H1 (cell line): ENCODE measurements around the gene CIRBP. TPM values are rescaled to one million over a fixed set of nuclear protein-coding genes. Genes with fewer than 3 reads are reported as not detected.

ENCODE experiments used
- CTCF ChIA-PET: fragments of 300-600 bp; sonication (Branson Sonifier 250); formaldehyde crosslinking; loops from one replicate; lab custom pipeline; 2021; ENCODE audit not compliant: partially characterized antibody; lab: Charles Lee
- POLR2A ChIA-PET: fragments of 300-600 bp; sonication (Branson Sonifier 250); formaldehyde crosslinking; loops from one replicate; lab custom pipeline; 2021; ENCODE audit warnings: inconsistent platforms; ENCODE audit not compliant: partially characterized antibody; lab: Charles Lee
- DNase-seq, 2 experiments: peaks; one replicate each; pipeline versions ENCODE4 v3.0.0 to v3.0.0-alpha.2; 2010 to 2022; ENCODE audit warnings: low spot score in 2 of 2, low read depth in 1 of 2, mixed read lengths in 1 of 2
- FAIRE-seq: peaks from 2 replicates; lab custom pipeline; 2011; peaks lifted over from hg19 to GRCh38; lab: Jason Lieb, UNC
- H2AFZ ChIP-seq: 2 replicates; pipeline ENCODE4 v1.8.1; 2012; ENCODE audit warnings: low read length, inconsistent platforms
- H2AK5ac ChIP-seq: 2 replicates; pipeline ENCODE4 v1.6.1; 2013; ENCODE audit warnings: low read depth, low read length
- H2BK120ac ChIP-seq: replicated peaks from 2 replicates; pipeline ENCODE3; 2013; ENCODE audit warnings: low read depth, low read length, inconsistent platforms
- H2BK12ac ChIP-seq: 2 replicates; pipeline ENCODE4 v1.6.1; 2013; ENCODE audit warnings: low read depth, low read length
- H2BK15ac ChIP-seq: 2 replicates; pipeline ENCODE4 v1.6.1; 2013; ENCODE audit warnings: low read length
- H2BK20ac ChIP-seq: 2 replicates; pipeline ENCODE4 v1.6.1; 2013; ENCODE audit warnings: low read length
- H2BK5ac ChIP-seq: 2 replicates; pipeline ENCODE4 v1.6.1; 2013; ENCODE audit warnings: low read depth, low read length
- H3K14ac ChIP-seq: 2 replicates; pipeline ENCODE4 v1.6.1; 2013; ENCODE audit warnings: inconsistent platforms; ENCODE audit not compliant: insufficient read length
- H3K18ac ChIP-seq: 2 replicates; pipeline ENCODE4 v1.6.1; 2013; ENCODE audit warnings: low read length; ENCODE audit errors: extremely low read depth
- H3K23ac ChIP-seq: 2 replicates; pipeline ENCODE4 v1.6.1; 2013; ENCODE audit warnings: inconsistent platforms; ENCODE audit not compliant: insufficient read length
- H3K23me2 ChIP-seq: 2 replicates; pipeline ENCODE4 v1.6.1; 2013; ENCODE audit warnings: low read depth, low read length
- H3K27ac ChIP-seq: 2 replicates; pipeline ENCODE4 v1.6.1; 2011; ENCODE audit warnings: low read depth, low read length, inconsistent platforms
- H3K27me3 ChIP-seq, 4 experiments: replicated peaks in 1 of 4; 1 replicate in 1 of 4; 2 replicates in 3 of 4; pipeline versions ENCODE4 v1.6.1 to v1.8.1; 2011 to 2013; ENCODE audit warnings: low read length in 3 of 4, mild to moderate bottlenecking in 3 of 4, inconsistent platforms in 2 of 4, mixed read lengths in 2 of 4, moderate library complexity in 1 of 4; ENCODE audit not compliant: control insufficient read depth in 3 of 4, insufficient read depth in 3 of 4; ENCODE audit errors: extremely low read depth in 1 of 4
- H3K36me3 ChIP-seq, 4 experiments: 2 replicates each; pipeline versions ENCODE4 v1.6.1 to v1.8.1; 2011 to 2013; ENCODE audit warnings: mild to moderate bottlenecking in 4 of 4, low read length in 3 of 4, moderate library complexity in 2 of 4, control low read depth in 1 of 4, inconsistent platforms in 1 of 4; ENCODE audit not compliant: insufficient read depth in 4 of 4, control insufficient read depth in 2 of 4
- H3K4ac ChIP-seq: replicated peaks from 2 replicates; pipeline ENCODE3; 2013; ENCODE audit warnings: low read length, low read depth, mixed read lengths, inconsistent platforms; ENCODE audit not compliant: insufficient read length
- H3K4me1 ChIP-seq, 4 experiments: replicated peaks in 1 of 4; 1 replicate in 1 of 4; 2 replicates in 3 of 4; pipeline versions ENCODE4 v1.6.1 to v1.8.1; 2011 to 2013; ENCODE audit warnings: low read length in 3 of 4, inconsistent platforms in 2 of 4, mixed read lengths in 1 of 4; ENCODE audit not compliant: insufficient read depth in 4 of 4, control insufficient read depth in 3 of 4
- H3K4me2 ChIP-seq, 2 experiments: 2 replicates each; pipeline versions ENCODE4 v1.6.1 to v1.8.1; 2011 to 2013; ENCODE audit warnings: low read depth in 2 of 2, low read length in 2 of 2, control low read depth in 1 of 2, inconsistent platforms in 1 of 2, mild to moderate bottlenecking in 1 of 2; ENCODE audit not compliant: insufficient read depth in 1 of 2
- H3K4me3 ChIP-seq, 4 experiments: fragments of 200-600, 300-600 bp in 1 of 4; sonication (generic), shearing (Covaris generic), sonication (Bioruptor Twin) in 1 of 4; 2 replicates each; pipeline versions ENCODE4 v1.5.1 to v1.8.1; 2011 to 2016; ENCODE audit warnings: low read length in 4 of 4, low read depth in 3 of 4, control low read depth in 2 of 4, inconsistent platforms in 2 of 4, mild to moderate bottlenecking in 2 of 4, mixed read lengths in 1 of 4, moderate library complexity in 1 of 4; ENCODE audit not compliant: insufficient read depth in 2 of 4; ENCODE audit errors: extremely low read depth in 1 of 4
- H3K56ac ChIP-seq: replicated peaks from 2 replicates; pipeline ENCODE3; 2013; ENCODE audit warnings: low read depth, mild to moderate bottlenecking, mixed read lengths, low read length, inconsistent platforms; ENCODE audit not compliant: insufficient read length
- H3K79me1 ChIP-seq: 2 replicates; pipeline ENCODE4 v1.6.1; 2013; ENCODE audit warnings: low read depth, low read length, control low read depth
- H3K79me2 ChIP-seq, 2 experiments: 2 replicates each; pipeline versions ENCODE4 v1.6.1 to v1.8.1; 2012 to 2013; ENCODE audit warnings: low read length in 2 of 2, mild to moderate bottlenecking in 2 of 2, inconsistent platforms in 1 of 2; ENCODE audit not compliant: insufficient read depth in 2 of 2, control insufficient read depth in 1 of 2
- H3K9ac ChIP-seq, 4 experiments: replicated peaks in 1 of 4; 1 replicate in 1 of 4; 2 replicates in 3 of 4; pipeline versions ENCODE4 v1.6.1 to v1.8.1; 2011 to 2013; ENCODE audit warnings: low read depth in 3 of 4, low read length in 3 of 4, control low read depth in 2 of 4, mild to moderate bottlenecking in 2 of 4, moderate library complexity in 2 of 4, inconsistent platforms in 1 of 4; ENCODE audit errors: extremely low read depth in 1 of 4
- H3K9me3 ChIP-seq, 2 experiments: 2 replicates each; pipeline versions ENCODE4 v1.6.1 to v1.8.1; 2012 to 2013; ENCODE audit warnings: mild to moderate bottlenecking in 2 of 2, moderate library complexity in 2 of 2, control low read depth in 1 of 2, inconsistent platforms in 1 of 2, low read depth in 1 of 2, low read length in 1 of 2, mixed read lengths in 1 of 2; ENCODE audit not compliant: insufficient read depth in 2 of 2
- H4K20me1 ChIP-seq, 2 experiments: replicated peaks in 1 of 2; 2 replicates each; pipeline versions ENCODE3 to v1.8.1; 2011 to 2013; ENCODE audit warnings: inconsistent platforms in 2 of 2, low read length in 2 of 2, mild to moderate bottlenecking in 1 of 2; ENCODE audit not compliant: insufficient read depth in 2 of 2, control insufficient read depth in 1 of 2
- H4K5ac ChIP-seq: 2 replicates; pipeline ENCODE4 v1.6.1; 2013; ENCODE audit warnings: low read length, low read depth, mixed read lengths, inconsistent platforms; ENCODE audit not compliant: insufficient read length
- H4K8ac ChIP-seq: 2 replicates; pipeline ENCODE4 v1.8.0; 2013; ENCODE audit warnings: mild to moderate bottlenecking, moderate library complexity, low read length, inconsistent platforms; ENCODE audit not compliant: insufficient read depth; ENCODE audit errors: extremely low read depth
- H4K91ac ChIP-seq: replicated peaks from 2 replicates; pipeline ENCODE3; 2013; ENCODE audit warnings: low read length, mixed read lengths, inconsistent platforms; ENCODE audit not compliant: insufficient read length
- EGR1 ChIP-seq: IDR thresholded peaks from 2 replicates; pipeline ENCODE4 v1.6.1; 2011; ENCODE audit warnings: low read depth, low read length, borderline replicate concordance
- GABPA ChIP-seq: IDR thresholded peaks from 2 replicates; pipeline ENCODE4 v1.6.1; 2011; ENCODE audit warnings: mild to moderate bottlenecking, low read length, moderate library complexity, borderline replicate concordance; ENCODE audit not compliant: insufficient read depth
- KDM5A ChIP-seq: fragments of 200-600 bp; IDR thresholded peaks from 2 replicates; pipeline ENCODE4 v1.7.1; 2012; ENCODE audit warnings: mild to moderate bottlenecking, low read length, inconsistent platforms, mixed read lengths
- WGBS, 2 experiments: shearing (Covaris generic) in 1 of 2; methylation state at CpG; one replicate each; pipeline versions ENCODE4 v1.1.6 to v1.1.7; 2013 to 2015; ENCODE audit warnings: low lambda C conversion rate in 2 of 2, mixed read lengths in 2 of 2, inconsistent platforms in 1 of 2, low coverage in 1 of 2, missing lambda C conversion rate in 1 of 2; ENCODE audit not compliant: insufficient replicate concordance in 2 of 2, insufficient coverage in 1 of 2, insufficient read length in 1 of 2; ENCODE audit errors: extremely low coverage in 1 of 2, missing lambda C conversion rate in 1 of 2; 5-methylcytosine and 5-hydroxymethylcytosine counted together
- polyA plus RNA-seq, 7 experiments: library from polyadenylated mRNA; depleted of rRNA in 3 of 7; stranded (reverse) in 5 of 7; unstranded in 2 of 7; fragments of >200 nt in 5 of 7; fragments of 200-250 nt in 2 of 7; gene quantifications; 1 replicate in 5 of 7; 2 replicates in 1 of 7; 4 replicates in 1 of 7; pipeline versions ENCODE4 v1.2.1 to v1.2.3, GENCODE V29; 2011 to 2013; ENCODE audit warnings: missing spikeins in 2 of 7, mixed read lengths in 2 of 7
- total RNA-seq: library from RNA; stranded (reverse); fragmentation: NEBNext Ultra II Directional; extraction: Animal tissue kit (Norgen Biotek cat#: 25700); gene quantifications from 2 replicates; pipeline ENCODE4 v1.2.1, GENCODE V29; 2021

CIRBP gene
- total and polyA plus RNA-seq, 2 of the 8 experiments (the other 6 are each of a cell fraction or from before 2014, with no cell fraction given) = 175 to 199 TPM

DNA sequence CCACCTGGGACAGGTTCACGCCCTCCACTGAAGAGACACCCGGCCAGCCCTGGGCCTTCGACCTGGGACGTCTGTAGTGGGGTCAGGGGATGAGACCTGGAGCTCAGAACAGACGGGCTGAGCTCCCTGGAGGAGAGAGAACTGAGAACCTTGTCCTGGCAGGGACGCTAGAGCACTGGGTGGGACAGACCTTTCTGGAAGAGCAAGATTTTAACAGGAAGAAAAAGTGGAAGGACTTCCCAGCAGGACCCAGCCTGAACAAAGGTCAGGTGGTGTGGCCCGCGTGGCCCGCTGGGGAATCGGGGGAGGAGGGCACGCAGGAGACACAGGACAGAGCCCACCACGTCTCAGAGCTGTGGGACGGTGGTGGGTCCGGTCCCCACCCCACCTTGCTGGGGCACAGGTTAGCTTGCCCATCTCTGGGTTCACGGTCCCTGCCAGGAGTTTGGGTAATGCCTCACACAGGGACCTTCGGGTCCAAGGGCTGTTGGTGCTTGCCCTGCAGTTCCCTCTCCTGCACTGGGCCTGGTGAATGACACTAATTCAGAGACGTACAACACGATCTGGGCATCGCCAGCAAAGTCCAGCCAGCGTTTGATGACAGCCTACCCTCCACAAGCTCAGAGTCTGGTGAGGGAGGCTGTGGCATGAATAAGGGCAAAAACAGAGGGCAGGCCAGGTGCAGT is 15.3 kb downstream of the CIRBP start:
- Histone ChIP-seq H2BK20ac (peak overlapping the region; percentile 93; the same call in 1 of the 2 replicates), H3K9me3 (no peaks in the 10 kb centered on the region), H2BK120ac (peak overlapping the region; percentile 29), H3K18ac (peak overlapping the region; percentile 62), H2BK5ac (no peak overlapping the region), H3K14ac (no peak overlapping the region), H4K91ac (no peak overlapping the region), H3K23me2 (peaks cover 5% of the 10 kb centered on the region; the same call in 1 of the 2 replicates), H2BK15ac (peak overlapping the region; percentile 99), H3K9ac (no peak overlapping the region; a peak in 2 of 7 replicates), H3K4me2 (peak overlapping the region in 1 of 2 experiments; percentile 84; a peak in 1 of 4 replicates), H3K4ac (no peak overlapping the region), H3K56ac (no peak overlapping the region), H3K79me2 (no peaks in the 10 kb centered on the region), H2AFZ (no peak overlapping the region), H2AK5ac (peak overlapping the region; percentile 3; the same call in 1 of the 2 replicates), H3K4me1 (peaks cover 0 to 20% (median 9%) of the 10 kb centered on the region in 4 experiments; a peak in 5 of 7 replicates), H4K8ac (no peak overlapping the region), H3K79me1 (no peaks in the 10 kb centered on the region), H3K4me3 (no peak overlapping the region; a peak in 1 of 8 replicates), H3K23ac (no peak overlapping the region), H3K27ac (no peak overlapping the region), H3K27me3 (peaks cover 0 to 21% (median 12%) of the 10 kb centered on the region in 4 experiments; a peak in 5 of 7 replicates), H4K20me1 (peaks cover 0 to 5% of the 10 kb centered on the region in 2 experiments), H2BK12ac (peak overlapping the region; percentile 89), H3K36me3 (no peaks in the 10 kb centered on the region), H4K5ac (no peak overlapping the region)
- POLR2A ChIA-PET = interaction anchor here (0.8 to 3.7 kb wide), 16 partner anchors 9 to 183 kb away, joined by 3 to 35 read pairs (median 4); partner anchors contain the start of genes ATP5F1D, CIRBP and FAM174C
- no peak for FAIRE-seq
- 87% methylated on average over 19 of the region's 20 CpGs; no CpG with 5 or more reads in 1 of the 2 experiments for WGBS, 2 experiments
- CTCF ChIA-PET = interaction anchor here (0.6 to 2.3 kb wide), 16 partner anchors 18 to 187 kb away, joined by 3 to 7 read pairs (median 3); no protein-coding TSS in a partner anchor
- no peak for DNase-seq
- 0 out of 2 replicates have a peak, but pooled peaks have one; percentile 14 for TF ChIP-seq GABPA
- no peak for TF ChIP-seq KDM5A
- no peak for TF ChIP-seq EGR1
